OCI-M2 (cell line): ENCODE results near the gene SPATA13.

Experiments
- DNase-seq: peaks from one replicate; lab custom pipeline; 2025; ENCODE audit not compliant: unreplicated experiment; lab: John Stamatoyannopoulos, UW

Gene SPATA13

DNA sequence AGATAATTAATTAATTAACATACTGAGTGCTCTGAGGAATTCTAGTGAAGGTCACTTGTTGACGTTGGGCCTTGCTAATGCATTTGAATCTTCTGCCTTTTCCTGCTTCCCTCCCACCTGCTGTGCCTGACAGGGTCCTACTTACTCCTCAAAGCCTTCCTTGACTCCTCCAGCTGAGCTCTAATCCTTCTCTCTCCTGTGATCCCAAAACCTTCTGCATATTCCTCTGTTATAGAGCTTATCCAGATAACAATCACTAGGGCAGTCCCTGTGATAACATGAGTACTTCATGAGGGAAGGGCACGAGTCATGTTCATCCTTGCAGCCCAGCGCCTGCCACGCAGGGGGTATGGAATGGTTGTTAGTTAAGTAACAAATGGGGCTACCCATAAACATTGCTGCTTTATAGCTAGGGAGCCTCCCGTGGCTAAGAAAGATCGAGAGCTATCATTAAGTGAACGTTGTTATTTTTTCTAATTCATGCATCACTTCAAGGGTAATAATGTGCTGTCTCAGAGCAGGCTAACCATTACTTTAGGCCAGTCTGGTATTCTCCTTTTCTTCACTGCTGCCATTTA is 19.1 kb upstream of the SPATA13 start:
- DNase-seq: no peak

DNA sequence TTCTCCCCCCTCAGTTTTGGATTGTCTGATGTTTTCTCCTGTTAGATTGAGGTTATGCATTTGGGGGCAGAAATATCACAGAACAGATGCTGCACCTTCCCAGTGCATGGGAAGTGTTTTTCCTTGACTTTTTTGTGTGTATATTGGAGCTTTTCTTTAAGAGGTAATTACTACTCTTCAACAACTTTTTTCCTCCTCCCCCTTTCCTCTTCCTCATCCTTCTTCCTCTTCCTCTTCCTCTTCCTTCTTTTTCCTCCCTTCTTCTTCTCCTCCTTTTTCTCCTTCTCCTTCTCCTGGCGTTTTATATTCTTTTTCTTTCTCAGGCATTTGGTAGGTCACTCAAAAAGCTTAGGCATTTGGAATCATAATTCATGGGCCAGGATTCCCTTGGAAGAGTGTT is 18.1 kb upstream of the SPATA13 start:
- no peak for DNase-seq

DNA sequence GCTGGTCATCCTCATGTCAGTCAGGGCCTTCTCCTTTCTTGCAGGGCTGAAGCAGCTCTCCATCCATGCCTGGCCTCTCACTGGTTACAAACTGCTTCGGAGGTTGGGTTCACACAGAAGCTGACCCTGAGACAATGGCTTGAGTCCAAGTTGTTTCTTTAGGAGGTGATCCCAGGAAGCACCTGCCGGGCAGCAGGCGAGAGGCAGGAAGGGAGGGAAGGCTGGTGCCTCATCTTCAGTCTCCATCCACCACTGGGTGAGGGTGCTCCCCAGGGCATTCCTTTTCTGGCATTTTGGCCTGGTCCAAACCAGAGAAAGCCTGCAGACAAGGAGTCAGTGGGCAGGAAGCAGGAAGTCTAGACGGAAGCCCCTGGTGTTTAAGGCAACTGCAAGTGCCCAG is 17.6 kb upstream of the SPATA13 start:
- DNase-seq: no peak

DNA sequence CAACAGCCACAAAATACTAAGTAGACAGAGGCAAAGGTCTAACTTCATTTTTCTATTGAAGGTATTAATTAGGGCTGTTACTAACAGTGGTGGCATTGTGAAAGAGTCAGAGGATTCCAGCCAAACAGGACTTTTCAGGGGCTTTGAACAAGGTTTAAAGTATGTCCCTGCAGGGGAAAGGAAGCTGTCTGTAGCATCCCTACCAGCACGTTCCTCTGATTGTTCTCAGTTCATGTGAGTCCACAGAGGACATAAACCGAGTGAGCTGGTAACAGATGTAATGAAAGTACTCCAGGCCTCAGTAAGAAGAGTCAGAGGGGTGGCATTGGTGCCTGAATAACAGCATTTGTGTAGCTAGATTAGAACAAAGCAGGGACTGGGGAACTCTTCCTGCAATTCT is 15.3 kb upstream of the SPATA13 start:
- DNase-seq: no peak

DNA sequence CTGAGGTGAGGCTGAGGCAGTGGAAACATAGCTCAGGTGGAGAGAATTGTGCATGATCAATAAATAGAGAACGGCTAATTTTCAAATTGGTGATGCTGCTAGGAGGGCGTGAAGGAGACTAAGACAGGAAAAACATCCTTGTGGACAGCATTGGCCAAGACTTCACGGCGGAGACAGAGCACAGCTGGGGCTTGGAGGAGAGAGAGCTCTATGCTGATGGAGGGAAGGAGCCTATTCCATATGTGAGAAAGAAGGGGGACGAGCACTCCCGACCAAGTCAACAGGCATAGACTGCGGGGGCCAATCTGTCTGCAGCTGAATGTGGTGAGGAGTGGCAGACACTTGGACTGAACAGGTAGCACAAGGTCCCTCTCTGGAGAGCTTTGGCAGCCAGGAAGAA is 14.8 kb upstream of the SPATA13 start:
- no peak for DNase-seq

DNA sequence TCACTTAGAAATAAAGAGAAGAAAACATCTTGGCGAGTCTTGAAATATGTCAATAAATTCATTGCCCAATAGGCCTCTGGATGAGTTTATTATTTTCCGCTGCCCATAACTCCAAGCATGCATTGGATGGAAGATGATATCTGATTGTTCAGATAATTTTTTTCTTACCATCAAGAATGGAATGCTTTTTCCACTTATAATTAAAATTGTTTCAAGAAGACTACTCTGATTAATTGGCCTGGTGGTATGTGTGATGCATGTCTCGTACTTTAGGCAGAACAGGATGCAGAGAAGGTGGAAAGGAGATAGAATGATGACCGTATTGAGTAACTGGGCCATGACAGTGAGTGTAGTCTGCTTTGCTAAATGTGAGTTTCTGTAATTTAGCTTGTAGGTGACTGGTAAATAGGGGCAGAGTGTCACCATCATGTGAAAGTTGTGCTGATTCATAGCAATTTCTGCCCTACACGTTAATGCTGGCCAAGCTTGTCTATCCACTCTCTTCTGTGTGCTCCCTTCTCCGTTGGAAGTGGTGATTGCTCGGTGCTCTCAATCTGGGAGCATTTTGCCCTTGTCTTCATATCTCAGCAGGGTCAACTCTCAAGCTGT is 13.5 kb upstream of the SPATA13 start:
- DNase-seq: no peak

DNA sequence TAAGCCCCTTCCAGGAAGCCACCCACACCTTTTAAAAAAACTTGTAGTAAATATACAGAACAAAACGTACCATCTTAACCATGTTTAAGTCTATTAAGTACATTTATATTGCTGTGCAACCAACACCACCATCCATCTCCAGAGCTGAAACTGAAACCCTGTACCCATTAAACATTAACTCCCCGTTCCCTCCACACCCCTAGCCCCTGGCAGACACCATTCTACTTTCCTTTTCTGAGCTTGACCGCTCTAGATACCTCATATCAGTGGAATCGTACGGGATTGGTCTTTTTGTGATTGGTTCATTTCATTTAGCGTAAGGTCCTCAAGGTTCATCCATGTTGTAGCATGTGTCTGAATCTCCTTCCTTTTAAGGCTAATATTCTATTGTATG is 13.0 kb upstream of the SPATA13 start:
- DNase-seq: no peak

DNA sequence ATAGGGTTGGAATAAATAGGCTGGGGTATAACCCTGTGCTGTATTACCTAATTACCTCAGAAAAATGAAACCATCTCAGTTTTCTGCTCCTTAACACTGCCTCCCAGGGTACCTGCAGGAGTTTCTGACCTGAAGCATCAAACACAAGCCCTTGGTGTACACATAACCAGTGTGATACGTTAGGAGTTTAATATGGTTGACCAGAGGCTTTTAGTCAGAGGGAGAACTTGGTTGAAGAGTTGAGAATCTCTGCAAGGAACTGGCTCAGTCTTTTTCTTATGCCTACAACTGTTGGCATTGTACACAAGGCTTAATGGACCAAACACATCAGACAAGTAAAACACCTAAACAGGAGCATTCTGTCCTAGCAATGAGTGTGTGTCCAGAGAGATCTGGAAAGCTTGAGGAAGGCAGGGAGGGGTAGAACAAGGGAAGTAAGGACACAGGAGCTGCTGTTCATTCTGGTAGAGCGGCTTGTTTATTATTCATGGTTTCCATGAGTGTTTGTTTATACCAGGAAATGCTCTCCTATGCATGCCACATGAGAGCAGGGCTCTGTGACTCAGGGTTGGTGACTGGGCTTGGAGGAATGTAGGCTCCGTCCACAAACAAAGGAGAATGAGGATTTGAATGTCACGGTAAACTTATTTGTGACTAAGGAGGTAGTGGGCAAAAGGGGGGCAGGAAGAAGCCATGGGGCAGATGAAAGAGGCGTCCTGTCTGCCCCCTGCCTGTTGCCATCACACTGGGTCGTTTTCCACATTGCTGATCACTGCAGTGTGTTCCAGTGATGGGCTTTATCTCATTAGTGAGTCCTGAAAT is 11.9 kb upstream of the SPATA13 start:
- DNase-seq: no peak

DNA sequence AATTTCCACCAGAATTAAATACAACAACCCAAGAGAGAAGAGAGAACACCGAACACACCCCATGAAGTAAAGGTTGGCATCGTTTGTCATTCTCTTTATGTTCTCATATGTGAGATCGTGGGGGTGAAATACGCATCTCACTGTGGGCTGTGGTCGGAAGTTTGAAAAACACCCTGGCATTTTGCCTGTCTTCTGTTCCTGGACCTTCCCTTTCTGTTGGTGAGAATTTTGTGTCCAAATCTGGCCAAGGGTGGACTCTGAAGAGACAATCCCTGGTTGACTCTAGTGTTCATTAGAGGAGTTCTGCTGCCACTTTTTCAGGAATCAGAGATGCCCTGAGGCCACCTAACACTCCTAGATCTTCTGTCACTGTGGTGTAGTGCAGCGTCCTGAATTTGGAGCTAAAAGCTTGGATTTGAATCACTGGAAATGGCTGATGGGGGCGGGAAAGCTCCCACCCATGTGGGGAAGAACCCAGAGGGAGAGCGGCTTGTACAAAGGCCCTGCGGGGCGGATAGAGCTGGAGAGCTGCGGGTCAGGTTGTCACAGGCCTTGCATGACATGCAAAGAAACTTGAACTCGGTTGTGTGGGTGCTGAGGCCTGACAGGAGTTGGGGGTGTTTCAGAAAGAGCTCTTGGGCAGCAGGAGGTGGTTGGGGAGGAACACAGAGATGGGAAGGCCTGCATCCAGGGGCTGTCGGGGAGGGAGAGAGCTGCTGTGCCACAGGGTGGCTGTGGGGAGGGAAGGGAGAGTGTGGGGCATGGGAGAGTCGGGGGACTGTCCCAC is 11.1 kb upstream of the SPATA13 start:
- no peak for DNase-seq

DNA sequence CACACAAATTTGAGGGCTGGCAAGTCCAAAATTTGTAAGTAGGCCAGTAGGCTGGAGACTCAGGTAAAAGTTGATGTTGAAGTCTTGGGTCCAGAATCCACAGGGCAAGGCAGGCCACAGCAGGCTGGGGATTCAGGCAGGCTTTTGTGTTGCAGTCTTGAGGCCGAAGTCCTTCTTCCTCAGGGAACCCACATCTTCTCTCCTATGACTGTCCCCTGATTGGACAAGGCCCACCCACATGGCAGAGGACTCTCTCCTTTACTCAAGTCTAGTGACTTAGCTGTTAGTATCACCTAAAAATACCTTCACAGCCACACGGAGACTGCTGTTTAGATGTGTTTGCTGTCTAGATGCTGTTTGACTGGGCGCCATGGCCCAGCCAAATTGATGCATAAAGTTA is 9.9 kb upstream of the SPATA13 start:
- DNase-seq: no peak

DNA sequence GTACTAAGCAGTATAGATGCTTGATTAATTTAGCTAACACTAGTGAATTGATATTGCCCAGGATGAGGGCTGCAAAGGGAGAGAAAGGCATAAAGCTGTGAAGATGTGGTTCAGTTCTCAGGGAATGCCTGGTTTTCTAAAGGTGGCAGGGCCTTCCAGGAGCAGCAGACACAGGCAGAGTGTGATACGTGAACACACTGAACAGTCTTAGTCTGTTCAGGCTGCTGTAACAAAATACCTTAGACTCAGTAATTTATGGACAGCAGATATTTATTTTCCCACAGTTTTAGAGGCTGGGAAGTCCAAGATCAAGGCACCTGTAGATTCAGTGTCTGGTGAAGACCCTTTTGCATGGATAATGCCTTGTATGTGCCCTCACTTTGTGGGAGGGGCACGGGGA is 8.7 kb upstream of the SPATA13 start:
- DNase-seq: no peak

DNA sequence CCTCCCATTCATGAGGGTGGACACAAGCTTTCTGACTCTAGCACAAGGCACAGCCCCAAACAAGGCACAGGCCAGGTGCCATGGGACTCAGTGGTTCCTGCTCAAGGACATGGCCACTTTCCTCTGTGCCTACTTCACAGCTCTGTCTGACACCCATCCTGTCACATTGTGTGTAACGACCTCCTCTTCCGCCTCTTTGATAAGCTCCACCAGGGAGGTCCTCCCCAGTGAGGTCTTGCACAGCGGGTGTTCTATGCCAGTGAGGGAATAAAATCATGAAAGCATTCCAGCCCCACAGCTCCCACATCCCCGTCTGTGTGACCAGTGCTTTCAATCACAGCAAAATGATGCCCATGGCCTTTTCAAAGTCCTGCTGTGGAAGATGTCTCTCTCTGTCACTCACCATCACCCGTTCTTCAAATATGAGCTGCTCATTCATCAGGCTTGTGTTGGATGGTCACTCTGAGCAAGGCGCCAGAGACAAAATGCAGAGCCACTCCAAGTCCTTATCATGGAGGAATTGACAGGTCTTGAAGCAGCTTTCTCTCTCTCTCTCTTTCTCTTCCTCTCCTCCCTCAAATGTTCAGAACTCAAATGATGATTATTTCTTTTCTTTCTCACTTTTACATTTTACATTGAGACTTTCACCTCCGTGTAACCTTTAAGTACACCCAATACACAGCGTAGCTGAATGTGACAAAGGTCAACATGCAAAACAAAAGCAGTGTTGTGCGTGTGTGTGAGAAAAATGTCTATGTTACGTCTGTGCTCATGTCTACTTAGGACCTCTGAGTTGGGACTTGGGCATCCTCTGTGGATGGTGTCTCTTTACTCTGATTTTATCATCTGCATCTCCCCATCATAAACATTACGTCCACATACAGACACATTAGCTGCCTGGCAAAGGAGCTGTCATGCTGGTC is 8.0 kb upstream of the SPATA13 start:
- no peak for DNase-seq

DNA sequence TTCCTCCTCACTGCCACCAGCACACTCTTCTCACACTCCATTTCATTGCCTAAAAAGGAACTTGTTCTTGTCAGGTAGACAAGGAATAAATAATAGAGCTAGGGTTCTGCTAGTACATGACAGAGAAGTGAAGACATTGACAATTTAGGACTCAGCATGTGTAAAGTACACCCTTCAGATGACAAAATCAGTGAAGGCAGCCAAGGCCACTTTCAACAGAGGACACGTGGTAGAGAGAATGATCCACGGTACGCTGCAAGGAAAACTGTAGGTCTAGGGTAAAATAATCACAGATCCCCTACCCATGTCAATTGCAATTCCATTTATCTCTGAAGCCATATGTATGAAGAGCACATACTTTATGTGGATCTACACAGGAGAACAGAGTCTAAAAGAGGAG is 7.2 kb upstream of the SPATA13 start:
- DNase-seq: no peak

DNA sequence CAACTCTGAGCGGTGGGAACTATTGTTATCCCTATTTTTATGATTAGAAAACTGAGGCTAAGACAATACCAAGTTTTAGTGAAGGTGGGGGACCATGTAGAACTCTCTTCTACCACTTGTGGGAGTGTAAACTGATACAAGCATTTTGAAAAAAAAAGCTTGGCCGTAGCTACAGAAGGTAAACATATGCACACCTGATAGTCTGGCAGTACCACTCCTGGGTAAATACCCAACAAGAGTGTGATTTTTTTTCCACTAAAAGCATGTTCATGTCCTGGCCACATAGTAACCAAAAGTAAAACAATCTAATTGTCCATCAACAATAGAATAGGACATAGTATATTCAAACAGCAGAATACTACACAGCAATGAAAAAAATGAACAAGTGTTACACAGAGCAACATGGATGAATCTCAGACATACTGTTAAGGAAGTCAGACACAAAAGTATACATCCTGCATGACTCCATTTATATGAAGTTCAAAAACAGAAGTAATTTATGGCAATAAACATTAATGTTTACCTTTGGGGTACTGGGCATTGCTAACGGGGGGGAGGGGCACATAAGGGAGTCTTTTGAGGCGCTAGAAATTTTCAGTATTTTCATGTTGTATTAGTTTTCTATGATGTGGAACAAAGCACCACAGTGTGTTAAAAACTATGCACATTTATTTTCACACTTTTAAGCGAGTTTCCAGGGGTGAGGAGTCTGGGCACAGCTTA is 6.4 kb upstream of the SPATA13 start:
- no peak for DNase-seq

DNA sequence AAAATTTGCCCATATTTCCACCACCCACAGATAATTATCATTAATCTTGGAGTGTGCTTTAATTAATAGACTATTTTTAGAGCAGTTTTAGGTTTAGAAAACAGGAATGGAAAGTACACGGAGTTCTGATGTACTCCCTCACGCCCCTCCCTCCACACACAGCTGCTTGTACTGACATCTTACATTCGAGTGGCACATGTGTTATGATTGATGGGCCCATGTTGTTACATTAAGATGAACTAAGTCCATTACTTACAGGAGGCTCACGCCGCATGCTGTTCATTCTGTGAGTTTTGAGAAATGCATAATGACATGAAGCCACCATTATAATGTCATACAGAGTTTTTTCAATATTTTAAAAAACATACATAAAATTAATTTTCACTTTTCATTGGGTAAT is 1.2 kb upstream of the SPATA13 start:
- DNase-seq: no peak

DNA sequence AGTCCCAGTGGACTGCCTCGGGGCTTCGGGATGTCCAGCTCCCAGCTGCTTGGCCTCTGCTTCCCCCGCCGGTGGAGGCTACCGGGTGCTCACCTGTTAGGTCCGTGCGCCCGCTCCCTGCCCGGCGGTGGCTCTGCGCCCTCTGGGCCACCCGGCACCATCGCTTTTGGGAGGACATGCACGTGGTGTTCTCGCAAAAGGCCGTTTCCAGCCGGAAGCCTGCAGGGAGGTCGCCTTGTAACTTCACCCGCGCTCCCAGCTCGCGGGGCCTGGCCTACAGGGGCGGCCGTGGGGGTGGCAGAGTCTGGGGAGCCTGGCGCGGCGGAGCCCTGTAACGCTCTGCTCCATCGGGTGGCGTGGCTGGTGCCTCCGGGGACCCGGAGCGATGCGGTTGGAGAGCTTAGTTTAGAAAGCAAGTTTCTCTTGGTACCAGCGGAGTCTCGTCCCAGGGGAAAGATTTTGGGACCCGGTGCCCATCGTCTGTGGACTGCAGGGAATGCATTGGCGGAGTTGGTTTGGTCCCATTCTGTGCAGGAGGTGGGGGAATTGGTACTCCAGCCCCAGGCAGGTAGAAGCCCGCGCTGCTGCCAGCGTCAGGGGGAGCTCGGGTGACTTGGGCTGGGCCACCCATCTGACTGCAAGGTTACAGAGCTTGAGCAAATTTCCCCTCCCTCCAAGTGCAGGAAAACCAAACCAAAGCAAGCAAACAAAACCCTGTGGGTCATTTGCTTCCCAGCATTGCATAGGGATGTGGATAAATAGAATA is 673 bp downstream of the SPATA13 start:
- no peak for DNase-seq

DNA sequence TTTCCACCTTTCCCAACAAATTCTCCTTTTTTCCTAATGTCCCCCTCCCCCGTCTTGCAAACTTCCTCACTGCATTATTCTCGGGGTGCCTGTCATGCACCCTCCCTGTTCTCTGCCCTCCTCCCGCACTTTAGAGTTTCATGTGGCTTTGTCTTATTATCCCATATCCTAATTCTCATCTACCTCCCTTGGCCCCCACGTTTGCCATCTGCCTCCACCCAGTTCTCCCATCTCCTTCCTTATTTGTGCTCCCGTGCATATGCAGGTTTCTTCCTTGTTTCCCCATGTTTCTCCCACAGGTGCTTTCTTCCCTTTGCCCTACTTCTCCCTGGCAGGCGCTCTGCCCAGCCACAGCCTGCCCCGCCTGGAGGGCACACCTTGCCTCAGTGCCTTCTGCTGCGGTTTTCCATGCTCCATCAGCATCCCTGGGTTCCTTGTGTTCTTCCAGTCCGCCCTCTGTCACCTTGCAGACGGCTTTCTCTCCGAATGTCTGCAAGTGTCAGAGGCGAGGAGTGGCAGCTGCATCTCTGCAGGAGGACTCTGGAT is 1.5 kb downstream of the SPATA13 start:
- DNase-seq: no peak

DNA sequence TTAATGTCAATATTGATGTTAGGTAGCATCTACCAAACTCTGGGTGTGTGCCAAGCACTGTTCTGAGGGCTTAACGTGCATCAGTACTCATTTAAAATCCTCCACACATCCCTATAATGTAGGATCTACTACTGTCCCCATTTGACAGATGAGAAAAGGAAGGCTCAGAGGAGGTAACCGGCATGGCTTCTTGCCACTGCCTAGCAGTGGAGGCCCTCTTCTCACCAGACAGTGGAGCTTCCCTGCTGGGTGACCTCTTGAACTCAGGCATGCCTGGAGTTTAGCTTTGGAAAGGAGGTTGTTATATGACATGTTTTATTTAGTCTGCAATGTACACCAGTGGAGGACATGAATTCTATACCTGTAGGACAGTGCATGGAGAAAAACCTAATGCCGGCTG is 2.1 kb downstream of the SPATA13 start:
- no peak for DNase-seq

DNA sequence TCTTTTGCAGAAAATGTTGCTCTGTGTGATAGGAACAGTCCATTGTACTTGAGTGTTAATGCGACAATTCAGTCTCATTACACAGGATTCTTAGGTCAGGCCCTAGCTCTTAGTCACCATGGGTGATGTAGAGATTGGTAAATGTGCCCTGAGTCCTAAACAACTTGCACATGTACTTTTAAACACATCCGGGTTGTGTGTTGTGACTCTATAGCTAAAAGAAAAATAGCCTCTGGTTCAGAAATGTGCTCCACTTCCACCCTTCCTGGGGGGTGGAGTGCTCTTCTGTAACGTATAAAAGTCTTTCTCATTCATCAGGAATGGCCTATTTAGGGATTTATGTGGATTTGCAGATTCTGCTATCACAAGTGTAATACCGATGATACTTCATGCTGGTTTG is 5.2 kb downstream of the SPATA13 start:
- no peak for DNase-seq
